H9 (cell line): Measurements from ENCODE around the gene EFNA5. TPM values are rescaled to one million over a fixed set of nuclear protein-coding genes. Genes with fewer than 3 reads are reported as not detected.

Experiments
- DNase-seq: peaks from one replicate; pipeline ENCODE4 v3.0.0-alpha.2; 2017
- H2AFZ ChIP-seq: one replicate; pipeline ENCODE4 v1.6.1; 2013; ENCODE audit warnings: mild to moderate bottlenecking, low read length, control low read depth, moderate library complexity
- H2AK5ac ChIP-seq: 2 replicates; pipeline ENCODE4 v1.6.1; 2013; ENCODE audit warnings: low read length, control low read depth, mixed read lengths; ENCODE audit not compliant: insufficient read length
- H2BK120ac ChIP-seq: one replicate; pipeline ENCODE4 v1.6.1; 2013; ENCODE audit warnings: low read depth, mild to moderate bottlenecking, low read length, control low read depth, inconsistent platforms; ENCODE audit not compliant: poor library complexity, severe bottlenecking
- H2BK12ac ChIP-seq: 2 replicates; pipeline ENCODE4 v1.6.1; 2013; ENCODE audit warnings: low read length, control low read depth, mixed read lengths, low read depth; ENCODE audit not compliant: insufficient read length
- H2BK15ac ChIP-seq: 2 replicates; pipeline ENCODE4 v1.6.1; 2013; ENCODE audit warnings: low read depth, low read length, control low read depth
- H2BK20ac ChIP-seq: one replicate; pipeline ENCODE4 v1.6.1; 2013; ENCODE audit warnings: low read depth, mild to moderate bottlenecking, low read length, control low read depth, inconsistent platforms; ENCODE audit not compliant: poor library complexity, severe bottlenecking
- H2BK5ac ChIP-seq: 2 replicates; pipeline ENCODE4 v1.6.1; 2013; ENCODE audit warnings: low read length, control low read depth, mixed read lengths; ENCODE audit not compliant: insufficient read length
- H3K14ac ChIP-seq: 2 replicates; pipeline ENCODE4 v1.6.1; 2013; ENCODE audit warnings: low read length, control low read depth; ENCODE audit not compliant: insufficient read depth
- H3K18ac ChIP-seq: 2 replicates; pipeline ENCODE4 v1.6.1; 2013; ENCODE audit warnings: low read depth, mild to moderate bottlenecking, mixed read lengths, low read length, control low read depth; ENCODE audit not compliant: insufficient read length
- H3K23ac ChIP-seq: 2 replicates; pipeline ENCODE4 v1.6.1; 2013; ENCODE audit warnings: low read length, control low read depth, mixed read lengths, low read depth; ENCODE audit not compliant: insufficient read length
- H3K23me2 ChIP-seq: 2 replicates; pipeline ENCODE4 v1.6.1; 2013; ENCODE audit warnings: low read depth, mild to moderate bottlenecking, mixed read lengths, low read length, control low read depth; ENCODE audit not compliant: insufficient read length, poor library complexity, severe bottlenecking
- H3K27ac ChIP-seq: 2 replicates; pipeline ENCODE4 v1.5.1; 2013; ENCODE audit warnings: low read length, control low read depth, mixed read lengths, low read depth; ENCODE audit not compliant: insufficient read length
- H3K27me3 ChIP-seq: 2 replicates; pipeline ENCODE4 v1.6.1; 2013; ENCODE audit warnings: low read length, control low read depth, inconsistent platforms; ENCODE audit not compliant: insufficient read depth
- H3K4ac ChIP-seq: 2 replicates; pipeline ENCODE4 v1.6.1; 2013; ENCODE audit warnings: low read depth, mild to moderate bottlenecking, control low read depth, inconsistent platforms, low read length, moderate library complexity
- H3K4me1 ChIP-seq: 2 replicates; pipeline ENCODE4 v1.6.1; 2013; ENCODE audit warnings: low read length, control low read depth, inconsistent platforms; ENCODE audit not compliant: insufficient read depth
- H3K4me2 ChIP-seq: 2 replicates; pipeline ENCODE4 v1.6.1; 2013; ENCODE audit warnings: low read length, control low read depth, mixed read lengths; ENCODE audit not compliant: insufficient read length, insufficient read depth
- H3K56ac ChIP-seq: 2 replicates; pipeline ENCODE4 v1.6.1; 2013; ENCODE audit warnings: low read depth, mild to moderate bottlenecking, mixed read lengths, low read length, control low read depth; ENCODE audit not compliant: insufficient read length
- H3K79me1 ChIP-seq: 2 replicates; pipeline ENCODE4 v1.6.1; 2013; ENCODE audit warnings: low read depth, mild to moderate bottlenecking, moderate library complexity, low read length, control low read depth, inconsistent platforms; ENCODE audit not compliant: insufficient read depth, poor library complexity, severe bottlenecking
- H3K79me2 ChIP-seq: 2 replicates; pipeline ENCODE4 v1.6.1; 2013; ENCODE audit warnings: low read length, control low read depth, inconsistent platforms; ENCODE audit not compliant: insufficient read depth
- H3K9ac ChIP-seq: 2 replicates; pipeline ENCODE4 v1.6.1; 2013; ENCODE audit warnings: low read length, control low read depth, mixed read lengths; ENCODE audit not compliant: insufficient read length; ENCODE audit errors: extremely low read depth
- H3K9me3 ChIP-seq: one replicate; pipeline ENCODE4 v1.6.1; 2013; ENCODE audit warnings: low read depth, low read length, inconsistent platforms; ENCODE audit not compliant: control insufficient read depth
- H3T11ph ChIP-seq: one replicate; pipeline ENCODE4 v1.6.1; 2013; ENCODE audit warnings: mild to moderate bottlenecking, low read length, control low read depth, inconsistent platforms
- H4K20me1 ChIP-seq: one replicate; pipeline ENCODE4 v1.6.1; 2013; ENCODE audit not compliant: control insufficient read depth, insufficient read length, insufficient read depth
- H4K5ac ChIP-seq: 2 replicates; pipeline ENCODE4 v1.6.1; 2013; ENCODE audit warnings: low read depth, mild to moderate bottlenecking, mixed read lengths, low read length, control low read depth; ENCODE audit not compliant: insufficient read length
- H4K8ac ChIP-seq: replicated peaks from 2 replicates; pipeline ENCODE4 v1.6.1; 2013; ENCODE audit warnings: low read length, control low read depth, mixed read lengths, low read depth; ENCODE audit not compliant: insufficient read length
- H4K91ac ChIP-seq: 2 replicates; pipeline ENCODE4 v1.6.1; 2013; ENCODE audit warnings: low read depth, mild to moderate bottlenecking, moderate library complexity, mixed read lengths, low read length, control low read depth; ENCODE audit not compliant: insufficient read length
- H3K27ac Mint-ChIP-seq, 3 experiments: 2 replicates in 2 of 3; 3 replicates in 1 of 3; pipeline ENCODE4 v1.8.0; 2020 to 2021; ENCODE audit warnings: mixed read lengths in 3 of 3, mild to moderate bottlenecking in 1 of 3, moderate library complexity in 1 of 3
- H3K27me3 Mint-ChIP-seq: 2 replicates; pipeline ENCODE4 v1.8.0; 2021; ENCODE audit warnings: low read depth, mild to moderate bottlenecking, moderate library complexity, mixed read lengths
- H3K36me3 Mint-ChIP-seq, 3 experiments: 2 replicates in 2 of 3; 3 replicates in 1 of 3; pipeline ENCODE4 v1.8.0; 2020 to 2021; ENCODE audit warnings: low read depth in 3 of 3, mixed read lengths in 3 of 3; ENCODE audit not compliant: insufficient read depth in 1 of 3
- H3K4me1 Mint-ChIP-seq, 2 experiments: 2 replicates each; pipeline ENCODE4 v1.8.0; 2020; ENCODE audit warnings: mixed read lengths in 2 of 2
- H3K4me3 Mint-ChIP-seq, 2 experiments: 2 replicates in 1 of 2; 3 replicates in 1 of 2; pipeline ENCODE4 v1.8.0; 2020 to 2021; ENCODE audit warnings: mild to moderate bottlenecking in 2 of 2, mixed read lengths in 2 of 2, moderate library complexity in 1 of 2
- H3K9me3 Mint-ChIP-seq, 2 experiments: 2 replicates in 1 of 2; 3 replicates in 1 of 2; pipeline ENCODE4 v1.8.0; 2020; ENCODE audit warnings: mild to moderate bottlenecking in 2 of 2, mixed read lengths in 2 of 2, moderate library complexity in 1 of 2
- WGBS: extraction: QIAGEN DNeasy Blood & Tissue Kit; methylation state at CpG from one replicate; pipeline ENCODE4 v1.1.7; 2013; ENCODE audit warnings: missing lambda C conversion rate, low lambda C conversion rate, mixed read lengths; ENCODE audit not compliant: insufficient read length; ENCODE audit errors: extremely low coverage; 5-methylcytosine and 5-hydroxymethylcytosine counted together
- total RNA-seq: library from RNA; stranded (reverse); gene quantifications from 2 replicates; pipeline ENCODE4 v1.2.1, GENCODE V29; 2021
- TF ChIP-seq, protein P1 (sequence below): fragments of 200-600 bp; sonication (generic); conservative IDR thresholded peaks from 3 replicates; pipeline ENCODE4 v1.8.0; 2021; ENCODE audit warnings: antibody characterized with exemption, mild to moderate bottlenecking

EFNA5 gene
- total RNA-seq, 1 experiment from 2014 or later = 20.4 TPM

DNA sequence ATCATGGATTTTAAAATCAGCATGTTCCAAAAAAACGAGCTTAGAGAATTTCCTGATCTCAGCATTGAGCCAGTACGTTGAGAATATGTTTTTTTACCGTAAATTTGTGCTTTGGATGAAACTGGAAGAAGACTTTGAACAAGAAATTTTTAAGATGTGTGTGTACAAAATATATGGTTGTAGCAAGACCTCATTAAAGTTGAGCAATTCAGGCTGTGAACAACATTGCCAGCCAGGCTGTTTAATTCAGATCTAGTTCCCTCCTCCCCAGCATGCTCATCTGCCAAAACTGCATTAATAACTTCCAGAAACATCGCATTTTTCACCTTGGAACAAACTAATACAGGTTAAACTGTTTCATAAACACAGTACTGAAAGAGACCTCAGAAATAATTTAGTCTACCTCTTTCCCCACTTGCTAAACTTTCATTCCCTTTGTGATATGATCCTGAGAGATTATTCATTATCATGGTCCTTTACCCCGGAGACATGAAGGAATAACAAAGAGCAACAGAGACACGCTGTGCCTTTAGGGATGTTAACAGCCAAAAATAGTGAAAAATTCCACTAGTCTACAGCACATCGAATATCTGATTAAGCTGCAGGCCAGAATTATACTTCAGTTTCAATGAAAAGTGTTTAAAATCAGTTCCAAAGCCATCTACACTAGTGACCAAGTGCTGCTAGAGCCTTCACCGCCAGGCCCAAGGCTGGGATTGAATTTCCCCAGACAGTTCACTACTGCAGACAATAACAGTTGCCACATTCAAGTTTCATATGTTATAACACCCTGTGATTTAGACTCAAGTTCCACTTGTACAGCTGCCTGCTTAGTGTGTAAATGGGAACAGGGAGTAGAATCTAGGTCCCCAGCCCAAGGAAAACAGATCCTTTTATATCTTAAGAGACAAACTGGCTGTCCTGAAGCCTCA lies 89.6 kb downstream of the EFNA5 start:
- no peaks in the 10 kb centered on the region for H4K20me1 ChIP-seq
- no peaks in the 10 kb centered on the region for H3K9me3 Mint-ChIP-seq
- H3K9me3 ChIP-seq = no peaks in the 10 kb centered on the region
- no peak overlapping the region for H2BK120ac ChIP-seq
- no peak for DNase-seq
- H2AFZ ChIP-seq = no peak overlapping the region
- H2BK12ac ChIP-seq = no peak overlapping the region
- H3K4me2 ChIP-seq = no peak overlapping the region
- no peak overlapping the region for H3K56ac ChIP-seq
- H3K4me1 Mint-ChIP-seq = peaks cover 37 to 45% of the 10 kb centered on the region in 2 experiments
- H3K18ac ChIP-seq = no peak overlapping the region
- H3K4ac ChIP-seq = no peak overlapping the region
- no peaks in the 10 kb centered on the region for H3K27me3 ChIP-seq
- peaks cover 10% of the 10 kb centered on the region; the same call in 1 of the 2 replicates for H3K4me1 ChIP-seq
- no peak overlapping the region for H3K23ac ChIP-seq
- no peaks in the 10 kb centered on the region for H3K23me2 ChIP-seq
- no peak overlapping the region for H2AK5ac ChIP-seq
- no peaks in the 10 kb centered on the region for H3K27me3 Mint-ChIP-seq
- no peak overlapping the region for H2BK5ac ChIP-seq
- H4K8ac ChIP-seq = no peak overlapping the region
- TF ChIP-seq, protein P1, sequence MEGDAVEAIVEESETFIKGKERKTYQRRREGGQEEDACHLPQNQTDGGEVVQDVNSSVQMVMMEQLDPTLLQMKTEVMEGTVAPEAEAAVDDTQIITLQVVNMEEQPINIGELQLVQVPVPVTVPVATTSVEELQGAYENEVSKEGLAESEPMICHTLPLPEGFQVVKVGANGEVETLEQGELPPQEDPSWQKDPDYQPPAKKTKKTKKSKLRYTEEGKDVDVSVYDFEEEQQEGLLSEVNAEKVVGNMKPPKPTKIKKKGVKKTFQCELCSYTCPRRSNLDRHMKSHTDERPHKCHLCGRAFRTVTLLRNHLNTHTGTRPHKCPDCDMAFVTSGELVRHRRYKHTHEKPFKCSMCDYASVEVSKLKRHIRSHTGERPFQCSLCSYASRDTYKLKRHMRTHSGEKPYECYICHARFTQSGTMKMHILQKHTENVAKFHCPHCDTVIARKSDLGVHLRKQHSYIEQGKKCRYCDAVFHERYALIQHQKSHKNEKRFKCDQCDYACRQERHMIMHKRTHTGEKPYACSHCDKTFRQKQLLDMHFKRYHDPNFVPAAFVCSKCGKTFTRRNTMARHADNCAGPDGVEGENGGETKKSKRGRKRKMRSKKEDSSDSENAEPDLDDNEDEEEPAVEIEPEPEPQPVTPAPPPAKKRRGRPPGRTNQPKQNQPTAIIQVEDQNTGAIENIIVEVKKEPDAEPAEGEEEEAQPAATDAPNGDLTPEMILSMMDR = no peak
- H3K27ac ChIP-seq = no peak overlapping the region
- no peak overlapping the region for H3K9ac ChIP-seq
- no peak overlapping the region for H4K91ac ChIP-seq
- no peak overlapping the region for H4K5ac ChIP-seq
- H3K79me2 ChIP-seq = no peaks in the 10 kb centered on the region
- H3T11ph ChIP-seq = no peak overlapping the region
- no peak overlapping the region for H2BK20ac ChIP-seq
- no peaks in the 10 kb centered on the region; a peak in 1 of 7 replicates for H3K36me3 Mint-ChIP-seq
- H3K14ac ChIP-seq = no peak overlapping the region
- no peaks in the 10 kb centered on the region for H3K79me1 ChIP-seq
- no peak overlapping the region for H3K4me3 Mint-ChIP-seq
- no peak overlapping the region for H3K27ac Mint-ChIP-seq
- no CpG with 5 or more reads among the region's 8 CpGs for whole genome bisulfite sequencing
- H2BK15ac ChIP-seq = no peak overlapping the region
